CD4-positive, alpha-beta T cell treated with Interleukin-15 for 1 hour (primary cell): ENCODE data around the gene MRTO4.
"Not testable (repeated sequence)": the region's sequence is repeated elsewhere in the genome, so short reads cannot be mapped to it uniquely, and the experiment has no call there.

ENCODE experiments used
- DNase-seq: peaks from one replicate; pipeline ENCODE4 v3.0.0-alpha.2; 2020

MRTO4 gene

GRCh38 chr1:19251305-19252196 lies at the start of gene MRTO4, which contains the start of gene EMC1:
Gene MRTO4 (plus strand): TSS chr1:19251805. CDS start chr1:19251836, 31 bp downstream.
Gene EMC1 (minus strand): TSS chr1:19251524. CDS start chr1:19251509, 15 bp downstream.
- DNase-seq, result peak; percentile 76

- no peak for DNase-seq
Observed at GRCh38 chr1:19202396-19202795, 49.2 kb upstream of the MRTO4 start.

- no peak for DNase-seq
Observed at GRCh38 chr1:19203440-19203839, 48.2 kb upstream of the MRTO4 start.

- DNase-seq, result no peak
Observed at GRCh38 chr1:19204446-19205266, 46.9 kb upstream of the MRTO4 start.

- DNase-seq, result no peak
Observed at GRCh38 chr1:19205403-19205802, 46.2 kb upstream of the MRTO4 start.

GRCh38 chr1:19205845-19206244 lies 45.8 kb upstream of the MRTO4 start:
- no peak for DNase-seq

- no peak for DNase-seq
Observed at GRCh38 chr1:19206947-19207346, 44.7 kb upstream of the MRTO4 start.

- no peak for DNase-seq
Observed at GRCh38 chr1:19208710-19209438, 42.7 kb upstream of the MRTO4 start.

- DNase-seq, result peak; percentile 63
Observed at GRCh38 chr1:19209439-19209989, 42.1 kb upstream of the MRTO4 start.

GRCh38 chr1:19209990-19210771 lies 41.4 kb upstream of the MRTO4 start, which contains the start of gene UBR4:
Gene UBR4 (minus strand): TSS chr1:19210266. CDS start chr1:19210248, 18 bp downstream.
- peak; percentile 96 for DNase-seq

GRCh38 chr1:19210772-19211549 lies 40.6 kb upstream of the MRTO4 start:
- no peak for DNase-seq

- no peak for DNase-seq
Observed at GRCh38 chr1:19212167-19212566, 39.4 kb upstream of the MRTO4 start.

- DNase-seq, result no peak
Observed at GRCh38 chr1:19213580-19213979, 38.0 kb upstream of the MRTO4 start.

GRCh38 chr1:19216585-19216984 lies 35.0 kb upstream of the MRTO4 start:
- DNase-seq, result not testable (repeated sequence)

- DNase-seq, result no peak
Observed at GRCh38 chr1:19219451-19219850, 32.2 kb upstream of the MRTO4 start.

- DNase-seq, result no peak
Observed at GRCh38 chr1:19220080-19220846, 31.3 kb upstream of the MRTO4 start.

- no peak for DNase-seq
Observed at GRCh38 chr1:19220991-19221390, 30.6 kb upstream of the MRTO4 start.

GRCh38 chr1:19222573-19222972 lies 29.0 kb upstream of the MRTO4 start:
- no peak for DNase-seq

- no peak for DNase-seq
Observed at GRCh38 chr1:19222979-19223824, 28.4 kb upstream of the MRTO4 start.
